Measurements from ENCODE around the gene EMID1.

The EMID1 gene

DNA sequence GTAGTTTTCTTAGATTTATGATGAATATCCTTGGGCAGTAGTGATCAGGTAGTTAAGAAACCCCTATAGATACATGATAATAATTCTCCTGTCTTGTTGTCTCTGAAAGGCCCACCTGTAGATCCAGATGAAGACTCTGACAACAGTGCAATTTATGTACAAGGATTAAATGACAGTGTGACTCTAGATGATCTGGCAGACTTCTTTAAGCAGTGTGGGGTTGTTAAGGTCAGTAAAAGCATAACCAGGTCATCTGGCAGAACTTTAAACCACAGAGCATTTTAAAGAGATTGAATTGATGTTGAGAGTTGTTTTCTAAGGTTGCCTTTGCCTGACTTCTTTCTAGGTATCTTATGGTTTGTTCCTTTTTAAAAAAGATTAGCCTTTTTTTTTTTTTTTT, 86.7 kb downstream of the EMID1 start:
- DNase-seq (ENCODE audit: low read depth in 2 of 2): no peak

- DNase-seq (ENCODE audit: low read depth in 2 of 2): no peak
Observed at GRCh38 chr22:29298641-29299040, 92.9 kb downstream of the EMID1 start.

DNA sequence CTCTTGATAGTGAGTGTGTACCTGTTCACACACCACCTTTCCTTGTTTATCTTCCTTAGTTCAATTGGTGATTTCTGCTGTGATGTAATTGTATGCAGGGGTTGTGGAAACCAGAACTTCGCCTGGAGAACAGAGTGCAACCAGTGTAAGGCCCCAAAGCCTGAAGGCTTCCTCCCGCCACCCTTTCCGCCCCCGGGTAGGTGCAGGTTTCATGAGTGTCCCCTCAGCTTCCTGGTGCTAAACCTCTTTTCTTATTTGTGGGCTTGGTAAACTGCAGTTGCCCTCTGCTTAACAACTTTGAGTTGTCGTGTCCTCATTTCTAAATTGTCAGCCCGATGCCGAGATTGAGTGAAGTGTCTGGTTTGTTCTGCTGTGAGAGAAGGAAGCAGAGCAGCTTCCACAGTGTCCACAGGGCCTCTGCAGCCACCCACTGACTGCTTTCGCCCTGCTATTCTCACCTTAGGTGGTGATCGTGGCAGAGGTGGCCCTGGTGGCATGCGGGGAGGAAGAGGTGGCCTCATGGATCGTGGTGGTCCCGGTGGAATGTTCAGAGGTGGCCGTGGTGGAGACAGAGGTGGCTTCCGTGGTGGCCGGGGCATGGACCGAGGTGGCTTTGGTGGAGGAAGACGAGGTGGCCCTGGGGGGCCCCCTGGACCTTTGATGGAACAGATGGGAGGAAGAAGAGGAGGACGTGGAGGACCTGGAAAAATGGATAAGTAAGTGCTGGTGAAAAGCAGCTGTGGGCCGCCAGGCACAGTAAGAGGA, 93.6 kb downstream of the EMID1 start:
- no peak for DNase-seq (ENCODE audit: low read depth in 2 of 2)

GRCh38 chr22:29300467-29300806, 94.7 kb downstream of the EMID1 start:
- DNase-seq (ENCODE audit: low read depth in 2 of 2): no peak

GRCh38 chr22:29300807-29301601, 95.3 kb downstream of the EMID1 start:
- no peak for DNase-seq (ENCODE audit: low read depth in 2 of 2)

GRCh38 chr22:29301716-29302401, 96.2 kb downstream of the EMID1 start:
- no peak for DNase-seq (ENCODE audit: low read depth in 2 of 2)

DNA sequence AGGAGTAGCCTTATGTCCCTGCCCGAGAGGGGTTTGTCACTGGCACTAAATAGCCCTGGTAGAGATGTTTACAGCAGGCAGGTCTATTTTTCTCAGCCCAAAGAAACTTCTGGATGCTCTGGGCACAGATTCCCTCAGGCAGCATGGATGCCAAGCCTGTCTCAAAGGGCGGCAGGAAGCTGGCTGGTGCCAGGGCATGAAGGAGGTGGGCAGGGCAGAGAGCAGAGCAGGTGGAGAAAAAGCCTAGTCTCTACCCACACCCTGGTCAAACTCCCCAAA, 96.6 kb downstream of the EMID1 start:
- no peak for DNase-seq (ENCODE audit: low read depth in 2 of 2)

GRCh38 chr22:29302681-29303465, 97.2 kb downstream of the EMID1 start:
- DNase-seq (ENCODE audit: low read depth in 2 of 2): no peak

GRCh38 chr22:29305836-29306174, 100.1 kb downstream of the EMID1 start:
- DNase-seq (ENCODE audit: low read depth in 2 of 2): no peak

GRCh38 chr22:29306175-29306834, 100.6 kb downstream of the EMID1 start, which contains the start of gene GAS2L1:
TSS of gene GAS2L1 (plus strand) at chr22:29306650. CDS start at chr22:29308106, 1,456 bp downstream.
- peak; percentile 35 to 37 for DNase-seq (ENCODE audit: low read depth in 2 of 2)

DNA sequence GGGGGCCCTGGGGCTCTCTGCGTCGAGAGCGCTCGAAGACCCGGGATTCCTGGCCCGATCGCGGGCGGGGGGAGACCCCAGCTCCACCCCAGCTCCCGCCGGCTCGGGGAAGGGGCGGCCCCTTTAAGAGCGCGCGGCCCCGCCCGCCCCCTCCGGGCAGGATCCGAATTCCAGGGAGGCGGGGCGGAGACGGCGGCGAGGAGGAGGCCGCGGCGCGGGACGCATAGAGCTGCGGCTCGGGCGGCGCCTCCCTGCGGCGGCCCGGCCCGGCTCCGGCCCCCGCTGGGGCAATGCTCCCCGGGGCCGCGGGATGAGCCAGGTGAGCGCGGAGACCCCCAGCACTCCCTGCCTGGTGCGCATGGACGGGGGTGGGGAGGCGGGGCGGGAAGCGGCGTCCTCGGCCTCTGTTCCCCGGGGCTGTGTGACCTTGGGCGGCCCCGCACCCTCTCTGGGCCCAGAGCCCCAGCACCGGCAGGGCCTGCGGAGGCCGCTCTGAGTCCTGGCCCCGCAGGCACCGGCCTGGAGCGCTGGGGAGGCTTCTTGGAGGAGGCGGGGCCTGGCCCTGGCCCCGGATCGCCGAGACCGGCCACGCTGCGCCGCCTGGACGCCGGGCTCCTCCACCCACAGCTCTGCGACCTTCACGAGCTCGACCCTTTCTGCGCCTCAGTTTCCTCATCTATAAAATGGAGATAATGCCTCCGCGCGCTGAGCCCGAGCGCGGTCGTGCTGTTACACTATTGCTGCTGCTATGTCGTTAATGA, 101.3 kb downstream of the EMID1 start:
- DNase-seq (ENCODE audit: low read depth in 2 of 2): peak; percentile 34 to 44

DNA sequence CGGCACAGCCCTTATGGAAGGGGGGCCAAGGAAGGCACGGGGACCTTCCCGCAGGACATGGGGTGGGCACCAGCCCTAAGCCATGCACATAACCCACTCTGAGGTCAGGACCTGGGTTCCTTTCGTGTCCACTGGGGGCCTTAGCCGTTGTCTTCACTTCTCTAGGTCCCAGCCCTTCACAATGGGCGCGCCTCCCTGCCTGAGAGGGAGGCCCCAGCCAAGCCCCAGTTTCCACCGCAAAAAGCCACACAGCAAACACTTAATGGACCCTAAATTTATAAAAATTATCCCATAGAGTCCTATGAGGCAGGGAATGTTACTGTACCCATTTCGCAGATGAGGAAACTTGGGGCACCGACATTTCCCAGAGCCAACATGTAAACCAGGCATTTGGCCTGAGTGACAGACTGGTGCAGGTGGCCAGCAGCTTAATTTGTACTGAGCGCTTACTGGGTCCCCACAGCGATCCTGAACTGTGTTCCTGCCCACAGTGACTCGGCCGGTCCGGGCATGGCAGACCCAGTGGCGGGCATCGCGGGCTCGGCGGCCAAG, 102.0 kb downstream of the EMID1 start:
- DNase-seq (ENCODE audit: low read depth in 2 of 2): no peak

GRCh38 chr22:29308148-29308790, 102.6 kb downstream of the EMID1 start:
- no peak for DNase-seq (ENCODE audit: low read depth in 2 of 2)

DNA sequence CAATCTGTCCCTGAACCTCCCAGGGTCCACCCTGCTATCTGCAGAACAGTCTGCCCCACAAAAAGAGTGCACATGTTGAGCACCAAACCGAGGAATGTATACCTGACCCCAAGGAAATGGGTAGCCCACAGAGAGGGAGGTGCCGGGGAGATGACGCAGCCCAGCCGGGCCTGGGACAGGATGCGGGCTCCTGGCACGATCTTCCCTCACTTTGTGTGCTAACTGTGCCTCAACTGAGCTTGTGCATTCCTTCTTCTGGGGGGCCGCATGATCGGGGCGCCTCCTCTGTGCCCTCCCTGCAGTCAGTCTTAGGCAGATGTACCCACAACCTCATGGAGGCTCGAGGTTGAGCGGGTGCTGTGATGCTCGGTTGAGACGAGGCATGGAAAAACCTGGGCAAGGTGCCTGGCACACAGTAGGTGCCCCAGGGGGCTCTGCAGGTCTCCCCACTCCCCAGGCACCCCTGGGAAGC, 103.1 kb downstream of the EMID1 start:
- DNase-seq (ENCODE audit: low read depth in 2 of 2): no peak
